Heart left ventricle (tissue), 16 donors: ENCODE data around the gene IGFBP1. TPM values are rescaled to one million over a fixed set of nuclear protein-coding genes. Genes with fewer than 3 reads are reported as not detected.

Source experiments
- ATAC-seq, 4 donors: fragments of 200-7000 bp; cut with Tn5 transposase; one replicate each; pipeline ENCODE4 v1.9.1; 2020 to 2022; ENCODE audit warnings: moderate library complexity in 4 of 4, mild to moderate bottlenecking in 3 of 4, moderate number of reproducible peaks in 1 of 4
- DNase-seq, 5 donors: peaks; one replicate each; pipeline ENCODE4 v3.0.0-alpha.2; 2020
- H3K27ac ChIP-seq, 12 donors: fragments of 200-600 bp; sonication (generic) in 4 of 12; one replicate each; pipeline versions ENCODE4 v1.5.0 to v1.8.0; 2016 to 2022; ENCODE audit warnings: mild to moderate bottlenecking in 2 of 12
- H3K27me3 ChIP-seq, 9 donors: fragments of 200-600 bp; sonication (generic) in 2 of 9; one replicate each; pipeline versions ENCODE4 v1.5.1 to v1.8.0; 2016 to 2022; ENCODE audit warnings: mild to moderate bottlenecking in 3 of 9
- H3K36me3 ChIP-seq, 9 donors: fragments of 200-600 bp; sonication (generic) in 2 of 9; one replicate each; pipeline versions ENCODE4 v1.5.0 to v1.8.0; 2018 to 2022; ENCODE audit warnings: mild to moderate bottlenecking in 2 of 9
- H3K4me1 ChIP-seq, 12 donors: fragments of 200-600 bp; sonication (generic) in 4 of 12; one replicate each; pipeline versions ENCODE4 v1.5.0 to v1.8.0; 2016 to 2022; ENCODE audit warnings: mild to moderate bottlenecking in 3 of 12
- H3K4me3 ChIP-seq, 12 donors: fragments of 200-600 bp; sonication (generic) in 4 of 12; one replicate each; pipeline versions ENCODE4 v1.5.0 to v1.8.0; 2017 to 2022; ENCODE audit warnings: mild to moderate bottlenecking in 9 of 12, moderate library complexity in 4 of 12
- H3K9me3 ChIP-seq, 12 donors: fragments of 200-600 bp; sonication (generic) in 4 of 12; one replicate each; pipeline versions ENCODE4 v1.5.0 to v1.8.0; 2016 to 2022; ENCODE audit warnings: mild to moderate bottlenecking in 1 of 12
- CTCF ChIP-seq, 12 donors: fragments of 200-600 bp; sonication (generic) in 4 of 12; IDR thresholded peaks; one replicate each; pipeline versions ENCODE4 v1.5.0 to v1.8.0; 2018 to 2022; ENCODE audit warnings: antibody characterized with exemption in 12 of 12, mild to moderate bottlenecking in 5 of 12
- POLR2A ChIP-seq, 2 donors: fragments of 450-650 bp; IDR thresholded peaks; one replicate each; pipeline ENCODE4 v1.6.1; 2017; ENCODE audit warnings: antibody characterized with exemption in 2 of 2, mild to moderate bottlenecking in 2 of 2, moderate library complexity in 2 of 2
- WGBS, 4 donors: extraction: QIAGEN DNeasy Blood & Tissue Kit in 2 of 4; methylation state at CpG; one replicate each; pipeline versions ENCODE4 v1.1.5 to v1.1.7; 2013 to 2018; 5-methylcytosine and 5-hydroxymethylcytosine counted together
- intact Hi-C, 10 donors: fragments of 100-400 bp; cut with DNase I; formaldehyde crosslinking; loops; one replicate each; pipeline versions ENCODE4 v1.11.1 to v1.14.2; 2022
- polyA plus RNA-seq, 2 donors: library from polyadenylated mRNA; stranded (reverse); fragments of 200-250 nt; gene quantifications; one replicate each; pipeline ENCODE4 v1.2.3, GENCODE V29; 2013
- total RNA-seq, 9 donors: library from RNA; depleted of rRNA in 2 of 9; stranded (reverse); fragments of >200 nt in 2 of 9; fragmentation: NEBNext Ultra II Directional in 3 of 9; extraction: Animal tissue kit (Norgen Biotek cat#: 25700) in 3 of 9; gene quantifications; one replicate each; pipeline versions ENCODE4 v1.1.0 to v1.2.4, GENCODE V29; 2016 to 2023
- donor health status: ischemic (EF 13 %, LVEDD 7.1; RV severe dilation, severe dysfunction).
- donor health status: healthy with polysubstance abuse.
- donor health status: DM: no; HTN: yes; CAD: no.
- donor health status: DM: no; HTN: no; CAD: no.
- donor health status: ischemic (EF 25% LVEDD 6.9; RV normal size, moderate dysfunction).
- donor health status: ischemic (EF 25% LVEDD 5.7; RV mildly dilated, moderate dysfunction).
- donor health status: healthy.
- donor health status: DM: yes; HTN: yes; CAD: no.
- donor health status: ischemic (EF 35%, LVEDD 5.7; RV mildly dilated, moderate dysfunction).
- donor health status: nonischemic (EF 11% LVEDD 7.7; RV severe dilation, severe dysfunction).
- donor health status: DM: yes; HTN: yes; CAD: no.
- donor health status: PGD.
- donor health status: ischemic (EF 29% LVEDD 5.4; RV normal size, mild dysfunction).
- donor health status: nonischemic (EF 23%, LVEDD 6.1; RV moderate dilation, normal function).

IGFBP1 gene
- total and polyA plus RNA-seq, 11 donors, result 1.8 TPM; not detected in 10

- H3K27me3 ChIP-seq, result peaks cover 0 to 25% (median 6%) of the 10 kb centered on the region in 9 donors
- H3K36me3 ChIP-seq, result no peaks in the 10 kb centered on the region
- H3K4me1 ChIP-seq, result no peaks in the 10 kb centered on the region
- H3K9me3 ChIP-seq, result peaks cover 0 to 21% (median 5%) of the 10 kb centered on the region in 12 donors
- no peak overlapping the region for H3K4me3 ChIP-seq
- H3K27ac ChIP-seq, result no peak overlapping the region
- WGBS, 4 donors, result 60 to 73% (median 68%) methylated on average over 12 of the region's 12 CpGs
- intact Hi-C loops, result no loop called here
- ATAC-seq (peak in 1 of 4 donors; percentile 29), DNase-seq (no peak)
- no peak for TF ChIP-seq CTCF (IDR thresholded peaks at IDR 0.05)
- no peak for TF ChIP-seq POLR2A (IDR thresholded peaks at IDR 0.05)
Observed at GRCh38 chr7:45881759-45882464, 6.4 kb upstream of the IGFBP1 start.

GRCh38 chr7:45882465-45882810, 5.8 kb upstream of the IGFBP1 start:
- peaks cover 3 to 30% (median 9%) of the 10 kb centered on the region in 9 donors for H3K27me3 ChIP-seq

GRCh38 chr7:45884136-45884535, 4.2 kb upstream of the IGFBP1 start:
- no peak overlapping the region for H3K4me3 ChIP-seq
- peaks cover 8 to 47% (median 22%) of the 10 kb centered on the region in 9 donors for H3K27me3 ChIP-seq
- WGBS, 4 donors, result 79 to 89% (median 85%) methylated on average over 4 of the region's 4 CpGs
- intact Hi-C loops, result no loop called here
- peaks cover 0 to 11% (median 5%) of the 10 kb centered on the region in 12 donors for H3K4me1 ChIP-seq
- TF ChIP-seq POLR2A (IDR thresholded peaks at IDR 0.05) (no peak), CTCF (IDR thresholded peaks at IDR 0.05) (no peak)
- H3K27ac ChIP-seq, result no peak overlapping the region
- ATAC-seq, result no peak
- DNase-seq, result no peak
- H3K9me3 ChIP-seq, result peaks cover 0 to 6% (median 0%) of the 10 kb centered on the region in 12 donors
- no peaks in the 10 kb centered on the region for H3K36me3 ChIP-seq

More at GRCh38 chr7:45882465-45882810, 5.8 kb upstream of the IGFBP1 start:
- intact Hi-C loops, result no loop called here
- Histone ChIP-seq H3K27ac (no peak overlapping the region), H3K9me3 (peaks cover 0 to 19% (median 5%) of the 10 kb centered on the region in 12 donors), H3K36me3 (no peaks in the 10 kb centered on the region), H3K4me1 (no peaks in the 10 kb centered on the region), H3K4me3 (no peak overlapping the region)
- DNase-seq (no peak), ATAC-seq (no peak)
- 73 to 86% (median 80%) methylated on average over 5 of the region's 5 CpGs for WGBS, 4 donors
- no peak for TF ChIP-seq CTCF (IDR thresholded peaks at IDR 0.05)
- no peak for TF ChIP-seq POLR2A (IDR thresholded peaks at IDR 0.05)

GRCh38 chr7:45885264-45885882, 2.9 kb upstream of the IGFBP1 start:
- intact Hi-C loops, result no loop called here
- WGBS, 4 donors, result 68 to 76% (median 75%) methylated on average over 5 to 7 of the region's 7 CpGs
- no peak for ATAC-seq
- peaks cover 8 to 58% (median 28%) of the 10 kb centered on the region in 9 donors for H3K27me3 ChIP-seq
- TF ChIP-seq CTCF (IDR thresholded peaks at IDR 0.05) (no peak), POLR2A (IDR thresholded peaks at IDR 0.05) (no peak)
- no peak overlapping the region for H3K27ac ChIP-seq
- no peaks in the 10 kb centered on the region for H3K36me3 ChIP-seq
- no peak for DNase-seq
- H3K4me1 ChIP-seq, result peaks cover 0 to 11% (median 5%) of the 10 kb centered on the region in 12 donors
- H3K4me3 ChIP-seq, result no peak overlapping the region
- H3K9me3 ChIP-seq, result no peaks in the 10 kb centered on the region
